Adrenal gland (tissue), 5 donors: ENCODE results near the gene CDC42.

Experiments used
- POLR2A ChIP-seq, 2 donors: fragments of 450-650 bp; IDR thresholded peaks; one replicate each; pipeline ENCODE4 v1.6.1; 2017; ENCODE audit warnings: antibody characterized with exemption in 2 of 2, mild to moderate bottlenecking in 2 of 2, moderate library complexity in 1 of 2
- TF ChIP-seq, protein P1 (sequence below), 6 experiments: fragments of 450-650 bp in 4 of 6; fragments of 200-600 bp in 2 of 6; sonication (generic) in 1 of 6; IDR thresholded peaks; 1 replicate in 5 of 6; 2 replicates in 1 of 6; pipeline versions ENCODE4 v1.5.1 to v1.8.0; 2016 to 2021; ENCODE audit warnings: antibody characterized with exemption in 6 of 6, mild to moderate bottlenecking in 2 of 6, moderate library complexity in 1 of 6
- donor health status: DM: no; HTN: no; CAD: no.

DNA sequence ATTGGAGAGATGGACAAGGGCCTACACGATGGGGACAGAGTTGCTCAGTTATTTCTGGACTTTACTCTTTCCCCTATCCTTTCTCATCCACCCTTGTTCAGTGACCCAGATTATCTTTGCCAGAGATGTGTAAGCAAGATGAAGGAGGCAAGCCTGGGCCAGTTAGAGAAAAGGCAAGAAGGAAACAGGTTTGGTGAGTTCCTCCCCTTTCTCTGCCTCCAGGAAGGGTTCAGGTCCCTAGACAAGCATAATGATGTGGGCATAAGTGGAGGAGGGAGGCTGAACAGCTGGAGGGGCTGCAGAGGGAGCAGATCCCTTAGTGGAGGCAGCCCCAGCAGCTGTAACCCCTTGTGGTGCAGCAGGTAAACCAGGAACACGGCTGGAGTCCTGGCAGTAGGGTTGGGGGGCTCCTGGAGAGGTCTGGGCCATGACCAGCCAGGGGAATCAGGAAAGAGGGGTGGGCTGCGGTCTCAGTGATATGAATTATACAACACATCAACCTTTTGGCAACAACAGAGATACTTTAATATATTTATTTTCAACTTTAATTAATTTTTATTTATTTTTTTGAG is 9.2 kb upstream of the CDC42 start:
- TF ChIP-seq, protein P1, sequence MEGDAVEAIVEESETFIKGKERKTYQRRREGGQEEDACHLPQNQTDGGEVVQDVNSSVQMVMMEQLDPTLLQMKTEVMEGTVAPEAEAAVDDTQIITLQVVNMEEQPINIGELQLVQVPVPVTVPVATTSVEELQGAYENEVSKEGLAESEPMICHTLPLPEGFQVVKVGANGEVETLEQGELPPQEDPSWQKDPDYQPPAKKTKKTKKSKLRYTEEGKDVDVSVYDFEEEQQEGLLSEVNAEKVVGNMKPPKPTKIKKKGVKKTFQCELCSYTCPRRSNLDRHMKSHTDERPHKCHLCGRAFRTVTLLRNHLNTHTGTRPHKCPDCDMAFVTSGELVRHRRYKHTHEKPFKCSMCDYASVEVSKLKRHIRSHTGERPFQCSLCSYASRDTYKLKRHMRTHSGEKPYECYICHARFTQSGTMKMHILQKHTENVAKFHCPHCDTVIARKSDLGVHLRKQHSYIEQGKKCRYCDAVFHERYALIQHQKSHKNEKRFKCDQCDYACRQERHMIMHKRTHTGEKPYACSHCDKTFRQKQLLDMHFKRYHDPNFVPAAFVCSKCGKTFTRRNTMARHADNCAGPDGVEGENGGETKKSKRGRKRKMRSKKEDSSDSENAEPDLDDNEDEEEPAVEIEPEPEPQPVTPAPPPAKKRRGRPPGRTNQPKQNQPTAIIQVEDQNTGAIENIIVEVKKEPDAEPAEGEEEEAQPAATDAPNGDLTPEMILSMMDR (IDR thresholded peaks at IDR 0.05), result no peak
- TF ChIP-seq POLR2A (IDR thresholded peaks at IDR 0.05), result no peak
